NAMALWA (cell line): ENCODE data around the gene KLHL5.
"Not testable (repeated sequence)": the region's sequence is repeated elsewhere in the genome, so short reads cannot be mapped to it uniquely, and the experiment has no call there.

Source experiments
- DNase-seq: peaks from one replicate; pipeline ENCODE4 v3.0.0-alpha.2; 2015; ENCODE audit warnings: low spot score

KLHL5 gene, protein sequence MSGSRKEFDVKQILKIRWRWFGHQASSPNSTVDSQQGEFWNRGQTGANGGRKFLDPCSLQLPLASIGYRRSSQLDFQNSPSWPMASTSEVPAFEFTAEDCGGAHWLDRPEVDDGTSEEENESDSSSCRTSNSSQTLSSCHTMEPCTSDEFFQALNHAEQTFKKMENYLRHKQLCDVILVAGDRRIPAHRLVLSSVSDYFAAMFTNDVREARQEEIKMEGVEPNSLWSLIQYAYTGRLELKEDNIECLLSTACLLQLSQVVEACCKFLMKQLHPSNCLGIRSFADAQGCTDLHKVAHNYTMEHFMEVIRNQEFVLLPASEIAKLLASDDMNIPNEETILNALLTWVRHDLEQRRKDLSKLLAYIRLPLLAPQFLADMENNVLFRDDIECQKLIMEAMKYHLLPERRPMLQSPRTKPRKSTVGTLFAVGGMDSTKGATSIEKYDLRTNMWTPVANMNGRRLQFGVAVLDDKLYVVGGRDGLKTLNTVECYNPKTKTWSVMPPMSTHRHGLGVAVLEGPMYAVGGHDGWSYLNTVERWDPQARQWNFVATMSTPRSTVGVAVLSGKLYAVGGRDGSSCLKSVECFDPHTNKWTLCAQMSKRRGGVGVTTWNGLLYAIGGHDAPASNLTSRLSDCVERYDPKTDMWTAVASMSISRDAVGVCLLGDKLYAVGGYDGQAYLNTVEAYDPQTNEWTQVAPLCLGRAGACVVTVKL

DNA sequence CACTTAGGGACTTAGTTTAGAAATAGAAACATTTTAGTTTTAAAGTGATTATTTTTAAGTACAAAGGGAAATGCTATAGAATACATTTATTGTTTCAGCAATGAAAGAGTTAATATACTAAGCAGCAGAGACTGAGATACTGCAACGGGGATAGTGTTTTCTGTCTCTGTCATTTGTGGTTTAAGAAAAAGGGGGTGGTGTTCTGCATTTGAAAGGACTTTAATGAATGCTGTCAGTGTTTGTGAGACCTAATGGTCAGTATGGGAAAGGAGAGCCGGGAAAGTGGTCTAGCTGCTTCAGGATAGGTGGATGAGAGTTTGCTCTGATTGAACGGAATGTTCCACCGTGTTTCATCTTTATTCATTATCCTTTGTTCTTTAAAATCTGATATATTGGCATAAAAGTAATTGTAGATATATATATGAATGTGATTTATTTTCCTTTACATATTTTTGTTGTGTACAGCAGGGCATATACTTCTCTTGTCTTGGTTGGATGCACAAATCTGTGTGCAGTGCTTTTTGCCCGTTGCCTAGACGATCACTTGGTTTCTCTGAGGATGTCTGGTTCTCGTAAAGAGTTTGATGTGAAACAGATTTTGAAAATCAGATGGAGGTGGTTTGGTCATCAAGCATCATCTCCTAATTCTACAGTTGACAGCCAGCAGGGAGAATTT, at the start of gene KLHL5:
Gene KLHL5, plus strand, starts transcription at position 139 of the 676 bp plus-strand sequence. Its CDS starts 421 bp downstream, at position 560.
- no peak for DNase-seq

DNA sequence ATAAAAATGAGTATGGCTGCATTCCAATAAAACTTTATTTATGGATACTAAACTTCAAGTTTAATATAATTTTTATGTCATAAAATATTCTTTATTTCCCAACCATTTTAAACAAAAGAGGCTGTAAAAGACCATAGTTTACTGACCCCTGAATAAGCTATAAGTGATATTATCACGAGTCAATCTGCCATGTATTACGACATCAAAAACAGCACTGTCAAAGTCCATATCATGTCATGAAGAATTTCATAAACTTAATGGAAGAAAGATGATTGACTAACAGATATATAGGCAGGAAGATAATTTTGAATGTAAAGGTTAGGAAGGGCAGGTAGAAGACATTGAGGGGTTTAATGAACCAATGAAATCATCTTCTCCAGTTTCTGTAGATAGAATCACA, 48.0 kb upstream of the KLHL5 start:
- no peak for DNase-seq

DNA sequence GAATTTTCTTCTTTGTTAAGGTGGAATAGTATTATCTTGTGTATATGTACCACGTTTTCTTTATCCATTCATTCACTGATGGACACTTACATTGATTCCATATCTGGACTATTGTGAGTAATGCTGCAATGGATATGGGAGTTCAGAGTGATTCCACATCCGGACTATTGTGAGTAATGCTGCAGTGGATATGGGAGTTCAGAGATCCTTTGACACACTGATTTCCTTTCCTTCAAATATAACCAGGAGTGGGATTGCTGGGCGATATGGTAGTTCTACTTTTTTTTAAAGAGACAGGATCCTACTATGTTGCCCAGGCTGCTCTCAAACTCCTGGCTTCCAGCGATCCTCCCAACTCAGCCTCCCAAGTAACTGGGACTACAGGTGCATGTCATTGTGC, 41.9 kb upstream of the KLHL5 start:
- no peak for DNase-seq

DNA sequence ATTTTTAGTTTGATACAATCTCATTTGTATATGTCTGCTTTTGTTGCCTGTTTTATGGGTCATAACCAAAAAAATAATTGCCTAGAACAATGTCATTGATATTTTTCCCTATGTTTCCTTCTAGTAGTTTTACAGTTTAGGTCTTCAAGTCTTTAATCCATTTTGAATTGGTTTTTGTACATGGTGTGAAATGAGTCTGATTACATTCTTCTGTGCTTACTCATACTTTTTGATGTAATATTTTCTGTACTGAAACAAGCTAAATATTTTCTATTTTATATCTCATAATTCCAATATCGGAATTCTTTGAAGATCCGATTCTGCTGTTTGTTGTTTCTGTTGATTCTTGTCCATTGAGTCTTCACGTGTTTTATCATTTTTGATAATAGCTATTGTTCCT, 40.4 kb upstream of the KLHL5 start:
- no peak for DNase-seq

DNA sequence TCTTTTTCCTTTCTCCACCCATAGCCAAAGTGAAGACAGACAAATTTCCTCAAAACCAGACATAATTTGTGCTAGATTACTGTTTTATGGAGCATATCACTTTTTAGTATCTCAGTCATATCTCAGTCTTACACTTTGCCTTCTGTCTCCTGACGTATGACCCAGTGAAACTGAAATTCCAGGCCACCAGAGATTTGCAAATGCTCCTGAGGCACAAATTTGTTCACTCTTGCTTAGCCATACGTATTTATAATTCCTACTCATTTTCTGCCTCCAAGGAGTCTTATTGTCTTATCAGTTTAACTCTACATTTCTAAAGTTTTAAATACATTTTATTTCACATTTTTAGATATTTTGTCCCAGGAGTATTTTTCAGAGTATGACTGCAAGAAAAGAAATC, 39.8 kb upstream of the KLHL5 start:
- DNase-seq: no peak

DNA sequence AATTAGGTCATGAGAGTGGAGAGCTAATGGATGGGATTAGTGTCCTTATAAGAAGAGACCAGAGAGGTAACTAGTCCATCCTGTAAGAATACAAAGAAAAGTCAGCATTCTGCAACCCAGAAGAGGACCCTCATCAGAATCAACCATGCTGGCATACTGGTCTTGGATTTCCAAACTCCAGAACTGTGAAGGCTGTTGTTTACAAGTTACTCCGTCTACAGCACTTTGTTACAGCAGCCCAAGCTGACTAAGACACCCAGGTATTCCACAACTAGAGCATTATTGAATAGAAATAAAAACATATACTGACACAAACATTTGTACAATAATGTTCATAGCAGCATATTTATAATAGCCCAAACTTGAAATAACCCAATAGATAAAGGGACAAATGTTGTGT, 39.0 kb upstream of the KLHL5 start:
- no peak for DNase-seq

DNA sequence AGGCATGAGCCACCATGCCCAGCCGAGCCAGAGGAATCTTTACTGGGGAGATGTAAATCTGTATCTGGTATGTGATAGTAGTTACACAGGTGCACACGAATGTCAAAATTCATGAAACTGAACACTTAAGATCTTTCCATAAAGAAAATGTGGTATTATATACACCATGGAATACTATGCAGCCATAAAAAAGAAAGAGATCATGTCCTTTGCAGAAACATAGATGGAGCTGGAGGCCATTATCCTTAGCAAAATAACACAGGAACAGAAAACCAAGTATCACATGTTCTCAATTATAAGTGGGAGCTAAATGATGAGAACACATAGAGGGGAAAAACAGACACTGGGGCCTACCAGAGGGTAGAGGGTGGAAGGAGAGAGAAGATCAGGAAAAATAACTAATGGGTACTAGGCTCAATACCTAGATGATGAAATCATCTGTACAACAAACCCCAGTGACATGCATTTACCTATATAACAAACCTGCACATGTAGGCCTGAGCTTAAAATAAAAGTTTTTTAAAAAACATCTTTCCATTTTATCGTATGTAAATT, 37.6 kb upstream of the KLHL5 start:
- no peak for DNase-seq

DNA sequence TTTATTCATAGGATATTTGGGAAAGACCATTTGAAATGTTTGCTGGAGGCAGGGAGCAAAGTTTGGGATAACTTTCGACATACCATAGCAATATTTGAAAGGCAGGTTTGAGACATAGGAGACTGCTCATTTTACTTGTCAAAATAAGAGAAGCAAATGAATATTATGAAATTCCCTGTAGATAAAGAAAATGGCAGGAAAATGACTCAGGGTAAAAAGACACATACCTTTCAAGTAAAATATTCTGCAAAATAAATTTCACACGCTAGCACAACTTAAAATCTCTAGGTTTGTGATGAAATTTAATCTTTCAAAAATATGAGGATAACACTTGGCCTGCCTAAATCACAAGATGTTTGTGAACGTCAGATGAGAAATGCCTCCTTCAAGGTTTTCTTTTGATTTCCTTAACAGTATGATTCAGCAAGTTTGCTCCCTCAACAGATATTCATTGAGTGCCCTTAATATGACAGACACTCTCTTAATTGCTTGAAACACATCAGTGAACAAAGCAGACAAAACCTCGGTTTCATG, 36.4 kb upstream of the KLHL5 start:
- DNase-seq: no peak

DNA sequence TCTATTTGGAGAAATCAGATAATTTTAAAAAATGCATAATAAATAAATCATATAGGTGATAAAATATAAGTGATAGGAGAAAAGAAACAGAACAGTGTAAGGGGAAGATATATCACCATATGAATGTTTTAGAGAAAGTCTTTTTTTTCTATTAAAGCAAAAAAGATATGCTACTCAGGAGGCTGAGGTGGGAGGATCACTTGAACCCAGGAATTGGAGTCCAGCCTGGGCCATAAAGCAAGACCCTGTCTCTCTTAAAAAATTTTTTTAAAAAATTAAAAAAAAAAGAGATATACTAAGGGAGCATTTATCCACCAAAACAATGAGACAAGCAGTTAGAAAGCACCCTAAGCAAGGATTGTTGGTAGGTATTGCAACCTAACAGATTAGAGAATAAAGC, 35.9 kb upstream of the KLHL5 start:
- no peak for DNase-seq

DNA sequence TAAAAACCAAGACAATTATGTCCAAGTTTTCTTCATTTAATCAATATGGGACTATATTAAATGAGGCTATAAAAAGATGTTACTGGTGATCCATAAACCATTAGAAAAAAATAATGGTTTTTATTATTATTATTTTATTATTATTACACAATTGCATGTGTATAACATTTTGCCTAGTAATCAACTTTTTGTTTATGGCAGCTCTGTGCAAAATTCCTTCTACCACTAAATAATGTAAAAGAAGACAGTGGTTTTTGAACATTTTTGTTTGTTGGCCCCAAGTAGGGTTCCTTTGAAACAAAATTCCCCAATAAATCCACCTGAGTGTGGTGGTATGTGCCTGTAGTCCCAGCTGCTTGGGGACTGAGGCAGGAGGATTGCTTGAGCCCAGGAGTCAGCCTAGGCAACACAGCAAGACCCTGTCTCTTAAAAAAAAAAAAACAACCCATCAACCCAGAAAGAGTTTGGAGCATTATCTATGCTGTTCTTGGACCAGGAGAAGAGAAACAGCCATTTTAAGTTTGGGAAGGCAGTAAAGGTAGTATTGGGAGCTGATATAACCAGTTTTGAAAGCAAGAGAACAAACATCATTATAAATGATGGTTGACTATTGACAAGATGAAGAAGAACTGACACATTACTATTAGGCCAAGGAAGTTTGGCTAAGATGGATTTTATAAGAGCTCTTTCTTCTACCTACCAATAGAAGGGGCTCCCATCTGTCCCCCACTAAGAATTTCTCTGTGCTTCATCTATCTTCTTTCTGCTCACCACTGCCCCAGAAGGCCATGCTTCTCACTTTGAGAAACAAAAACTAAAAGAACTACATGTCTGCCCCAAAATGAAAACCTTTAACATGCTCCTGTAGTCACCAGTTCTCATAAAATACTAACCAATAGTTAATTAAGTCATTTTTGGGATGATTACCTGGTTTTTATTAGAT, 32.0 kb upstream of the KLHL5 start:
- peak; percentile 79 for DNase-seq

DNA sequence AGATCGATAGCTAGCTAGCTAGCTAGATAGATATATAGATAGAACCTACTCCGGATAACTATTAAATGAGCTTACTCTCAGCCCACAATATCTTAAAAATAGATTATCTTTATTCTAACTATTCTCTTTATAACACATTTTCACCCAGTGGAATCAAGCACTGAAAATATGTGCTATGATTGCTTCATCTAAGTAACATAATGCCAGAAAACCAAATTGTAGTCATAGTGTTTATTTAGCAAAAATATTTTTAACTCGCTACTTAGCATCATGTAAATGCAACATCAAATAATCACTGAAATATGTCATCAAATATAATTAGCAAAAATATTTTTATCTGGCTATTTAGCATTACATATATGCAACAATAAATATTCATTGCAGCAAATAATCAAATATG, 31.3 kb upstream of the KLHL5 start:
- no peak for DNase-seq

DNA sequence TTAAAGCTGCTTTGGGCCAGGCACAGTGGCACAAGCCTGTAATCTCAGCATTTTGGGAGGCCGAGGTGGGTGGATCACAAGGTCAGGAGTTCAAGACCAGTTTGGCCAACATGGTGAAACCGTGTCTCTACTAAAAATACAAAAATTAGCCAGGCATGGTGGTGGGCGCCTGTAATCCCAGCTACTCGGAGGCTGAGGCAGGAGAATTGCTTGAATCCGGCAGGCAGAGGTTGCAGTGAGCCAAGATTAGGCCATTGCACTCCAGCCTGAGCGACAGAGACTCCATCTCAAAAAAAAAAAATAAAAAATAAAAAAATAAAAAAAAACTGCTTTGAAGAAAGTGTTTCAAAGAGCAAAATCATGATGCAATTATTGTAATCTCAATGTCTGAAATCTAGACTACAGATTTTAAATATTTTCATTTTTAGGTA, 30.4 kb upstream of the KLHL5 start:
- not testable (repeated sequence) for DNase-seq

DNA sequence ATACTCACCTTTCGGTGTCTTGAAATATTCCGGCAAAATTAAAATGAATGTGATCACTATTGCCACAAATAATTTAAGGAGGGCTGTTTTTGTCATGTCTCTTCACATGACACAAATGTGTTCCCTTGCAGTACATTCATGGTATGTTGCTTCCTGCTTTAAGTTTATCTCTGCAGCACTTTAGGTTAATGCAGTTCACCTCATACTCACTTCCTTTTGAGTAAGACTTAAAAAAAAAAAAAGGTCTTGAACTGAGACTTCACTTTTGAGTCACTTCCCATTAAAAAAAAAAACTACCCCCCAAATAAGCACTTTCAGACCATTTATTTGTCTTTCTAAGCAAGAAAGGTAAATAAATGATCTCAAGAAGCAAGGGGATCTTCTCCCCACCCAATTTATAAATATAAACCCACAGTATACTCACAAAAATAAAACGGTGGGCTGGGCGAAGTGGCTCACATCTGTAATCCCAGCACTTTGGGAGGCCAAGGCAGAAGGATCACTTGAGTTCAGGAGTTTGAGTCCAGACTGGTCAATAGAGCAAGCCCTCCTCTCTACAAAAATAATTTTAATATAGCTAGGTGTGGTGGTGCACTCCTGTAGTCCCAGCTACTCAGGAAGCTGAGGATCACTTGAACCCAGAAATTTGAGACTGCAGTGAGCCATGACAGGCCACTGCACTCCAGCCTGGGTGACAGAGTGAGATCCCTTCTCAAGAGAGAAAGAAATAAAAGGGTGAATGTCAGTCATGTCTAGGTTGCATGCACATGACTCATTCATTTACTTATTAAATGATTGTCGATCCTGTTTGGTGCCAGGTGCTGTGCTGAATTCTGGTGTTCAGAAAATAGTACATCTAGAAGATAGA, 29.6 kb upstream of the KLHL5 start, which contains the start of gene TMEM156:
Gene TMEM156, minus strand, starts transcription at position 192 of the 868 bp plus-strand sequence. Its CDS starts 96 bp downstream, at position 96.
- DNase-seq: peak; percentile 92

DNA sequence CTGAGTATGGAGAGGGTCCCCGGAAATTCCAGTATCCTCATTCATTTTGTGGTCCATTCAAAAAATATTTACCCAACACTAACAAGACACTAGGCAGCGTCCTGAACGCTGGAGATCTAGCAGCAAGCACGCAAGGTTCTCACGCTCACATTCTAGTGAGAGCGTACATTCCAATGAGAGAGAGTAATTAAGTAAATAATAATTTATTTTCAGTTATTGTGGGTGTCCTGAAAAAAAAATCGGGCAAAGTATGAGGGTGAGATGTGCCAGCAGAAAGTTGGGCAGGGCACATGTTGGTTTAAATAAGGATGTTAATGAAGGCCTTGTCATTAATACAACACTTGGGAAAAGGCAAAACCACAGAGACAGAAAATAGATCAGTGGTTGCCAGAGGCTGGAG, 25.9 kb upstream of the KLHL5 start:
- no peak for DNase-seq

DNA sequence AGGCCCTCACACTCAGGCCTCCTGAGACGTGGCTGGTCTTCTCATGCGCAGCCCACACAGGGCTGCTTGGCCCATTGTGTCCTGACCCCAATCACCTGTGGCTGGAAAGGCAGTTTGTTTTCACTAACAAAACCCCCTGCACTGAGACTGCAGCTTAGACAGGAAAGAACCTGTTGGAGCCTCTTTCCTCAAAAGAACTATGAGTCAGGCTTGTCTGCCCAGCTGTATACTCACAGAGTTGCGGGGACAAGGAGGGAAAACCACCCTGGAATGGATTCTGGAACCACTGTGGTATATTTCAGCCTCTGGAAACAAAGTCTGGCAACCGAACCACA, 24.6 kb upstream of the KLHL5 start:
- no peak for DNase-seq

DNA sequence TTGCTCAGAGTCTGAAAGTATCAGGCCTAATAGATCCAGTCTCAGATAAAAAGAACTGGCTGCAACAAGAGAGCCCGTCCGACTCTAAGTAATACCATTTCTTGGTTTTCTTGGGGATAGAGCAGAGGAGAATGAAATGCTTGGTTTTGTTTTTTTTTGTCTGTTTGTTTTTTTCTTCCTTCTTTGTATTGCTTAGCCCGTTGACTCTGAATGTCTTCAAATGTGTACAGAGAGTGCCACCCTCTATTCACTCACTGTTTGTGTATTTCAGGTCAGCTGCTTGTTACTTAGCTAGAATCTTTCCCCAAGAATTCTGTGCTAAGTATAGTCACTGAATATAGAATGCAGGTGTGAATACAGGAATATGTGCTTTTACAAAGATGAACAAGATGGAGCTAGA, 24.1 kb upstream of the KLHL5 start:
- DNase-seq: no peak

DNA sequence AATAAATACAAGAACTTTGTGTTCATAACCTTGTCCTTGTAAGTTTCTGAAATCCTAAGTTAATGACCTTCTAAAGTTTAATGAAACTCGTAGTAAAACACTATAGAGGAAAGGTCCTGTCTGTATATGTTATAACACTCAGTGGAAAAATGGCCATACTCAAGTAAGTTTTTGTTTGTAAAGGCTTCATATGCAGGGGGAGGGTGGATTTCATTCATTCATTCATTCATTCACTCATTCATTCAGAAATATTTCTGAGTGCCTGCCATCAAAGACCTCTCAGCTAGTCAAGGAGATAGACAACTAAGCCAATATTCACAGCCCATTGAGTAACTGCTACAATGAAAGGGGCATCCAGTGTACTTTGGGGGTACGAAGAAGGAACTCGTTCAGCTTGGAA, 22.9 kb upstream of the KLHL5 start:
- no peak for DNase-seq

DNA sequence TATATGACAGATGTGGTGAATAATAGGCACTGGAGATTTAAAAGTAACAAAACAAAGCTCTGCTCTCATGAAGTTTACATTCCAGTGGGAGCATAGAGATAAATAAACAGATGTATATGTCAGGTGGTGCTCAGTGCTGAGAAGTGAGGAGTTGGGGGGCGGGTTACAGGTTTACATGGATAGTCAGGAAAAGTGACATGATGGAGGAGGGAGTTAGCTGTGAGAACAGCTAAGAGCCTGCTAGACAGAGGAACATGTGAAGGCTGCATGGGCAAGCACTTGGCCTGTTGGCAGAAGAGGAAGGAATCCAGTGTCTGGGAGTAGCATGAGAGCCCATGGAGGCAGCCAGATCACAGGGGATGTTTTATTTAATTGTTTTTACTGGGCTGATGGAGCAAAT, 19.7 kb upstream of the KLHL5 start:
- no peak for DNase-seq

DNA sequence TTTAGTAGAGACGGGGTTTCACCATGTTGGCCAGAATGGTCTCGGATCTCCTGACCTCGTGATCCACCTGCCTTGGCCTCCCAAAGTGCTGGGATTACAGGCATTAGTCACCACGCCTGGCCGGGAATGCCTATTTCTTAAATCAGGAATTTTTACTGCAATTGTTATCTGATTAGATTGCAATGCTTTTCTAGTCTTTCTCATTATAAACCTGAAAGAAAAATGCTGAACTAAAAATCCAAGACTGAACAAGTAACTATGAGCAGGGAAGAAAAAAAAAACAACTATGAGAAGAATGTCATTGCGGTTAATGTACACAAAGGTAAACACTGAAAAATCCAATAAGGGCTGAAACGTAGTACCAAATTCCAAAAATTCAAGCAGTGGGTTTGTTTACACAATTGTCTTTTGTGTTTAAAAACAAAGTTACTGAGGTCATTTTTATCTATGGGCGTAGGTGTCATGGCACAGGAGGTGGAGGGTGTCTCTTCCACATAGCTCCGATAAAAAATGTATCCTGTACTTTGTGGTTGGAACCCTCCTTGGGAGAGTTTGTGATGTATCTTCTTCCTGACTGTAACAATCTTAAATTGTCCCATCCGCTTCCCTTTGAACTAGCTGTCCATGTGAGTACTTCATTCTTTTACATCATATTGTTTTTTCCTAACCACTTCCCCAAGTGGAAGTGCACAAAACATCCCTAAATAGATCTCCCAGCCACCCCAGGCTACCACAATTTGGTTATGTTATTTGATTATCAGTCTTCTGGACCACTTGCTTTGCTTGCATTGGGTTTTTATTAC, 18.8 kb upstream of the KLHL5 start:
- DNase-seq: no peak
